GM18909 (cell line): ENCODE results near the gene RAB27A.
"Not testable (repeated sequence)": the region's sequence is repeated elsewhere in the genome, so short reads cannot be mapped to it uniquely, and the experiment has no call there.

Experiments used
- ATAC-seq: cut with Tn5 transposase; IDR thresholded peaks from one replicate; pipeline ENCODE4 v1.9.1; 2021; ENCODE audit warnings: mild to moderate bottlenecking; ENCODE audit not compliant: unreplicated experiment, poor library complexity

The RAB27A gene

DNA sequence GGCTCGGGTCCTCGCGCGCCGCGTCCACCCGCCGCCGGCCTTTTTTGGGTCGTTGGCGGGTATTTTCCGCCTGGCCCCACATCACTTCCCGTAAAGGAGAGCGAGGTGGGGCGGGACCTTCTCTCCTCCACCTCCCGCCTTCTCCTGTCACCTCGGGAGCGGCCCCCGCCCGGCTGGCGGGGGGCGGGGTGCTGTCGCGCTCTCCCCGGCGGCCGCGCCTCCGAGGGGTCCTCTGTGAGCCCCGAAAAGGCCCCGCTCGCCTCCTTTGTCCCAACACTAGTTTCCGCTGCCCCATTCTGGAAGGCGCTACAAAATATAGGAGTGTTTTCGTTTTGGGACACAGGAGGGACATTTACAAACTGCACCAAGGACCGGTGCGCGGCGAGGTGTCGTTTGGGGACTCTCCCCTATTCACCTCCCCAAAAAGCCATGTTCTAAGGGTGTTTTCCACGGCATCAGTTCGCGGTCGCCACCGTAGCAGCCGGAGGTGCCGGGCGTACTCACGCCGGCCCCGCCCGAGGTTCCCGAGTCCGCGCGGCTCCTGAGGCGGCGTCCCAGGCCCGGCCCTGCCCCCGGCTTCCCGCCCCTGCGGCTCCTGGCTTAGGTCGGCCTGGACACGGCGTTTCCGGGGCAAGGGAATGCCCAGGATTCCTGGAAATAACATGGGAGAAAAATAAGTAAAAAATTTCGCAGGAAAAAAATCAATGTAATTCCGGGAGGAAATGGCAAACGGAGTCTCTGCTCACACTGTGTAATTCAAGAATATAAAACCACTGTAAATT, at the start of gene RAB27A:
TSS of gene RAB27A (minus strand) at position 68 of the 782 bp plus-strand sequence. CDS start 54,879 bp downstream, outside the sequence.
- ATAC-seq, result peak; percentile 68

DNA sequence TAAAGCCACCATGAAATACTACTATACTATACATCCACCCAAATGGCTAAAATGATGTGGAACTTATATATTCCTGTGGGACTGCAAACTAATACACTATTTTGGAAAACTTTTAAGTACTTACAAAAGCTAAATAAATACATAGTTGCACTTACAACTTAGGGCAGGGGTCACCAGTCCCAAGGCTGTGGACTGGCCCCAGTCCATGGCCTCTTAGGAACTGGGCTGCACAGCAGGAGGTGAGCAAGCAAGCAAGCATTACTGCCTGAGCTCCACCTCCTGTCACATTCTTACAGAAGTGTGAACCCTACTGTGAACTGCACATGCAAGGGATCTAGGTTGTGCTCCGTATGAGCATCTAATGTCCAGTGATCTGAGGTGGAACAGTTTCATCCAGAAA, 47.5 kb upstream of the RAB27A start:
- ATAC-seq, result no peak

DNA sequence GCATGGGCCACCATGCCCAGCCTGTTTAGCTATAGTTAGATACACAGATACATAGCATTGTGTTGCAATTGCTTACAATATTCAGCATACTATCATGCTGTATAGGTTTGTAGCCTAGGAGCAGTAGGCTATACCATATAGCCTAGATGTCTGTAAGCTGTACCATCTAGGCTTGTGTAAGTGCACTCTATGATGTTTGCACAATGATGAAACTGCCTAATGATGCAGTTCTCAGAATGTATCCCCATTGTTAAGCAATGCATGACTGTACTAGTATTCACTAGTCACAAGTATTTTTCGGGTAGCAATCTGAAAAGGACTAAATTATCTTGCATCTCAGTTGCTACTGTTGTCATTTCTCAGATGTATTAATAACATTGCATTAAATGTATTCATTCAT, 45.4 kb upstream of the RAB27A start:
- ATAC-seq, result no peak

DNA sequence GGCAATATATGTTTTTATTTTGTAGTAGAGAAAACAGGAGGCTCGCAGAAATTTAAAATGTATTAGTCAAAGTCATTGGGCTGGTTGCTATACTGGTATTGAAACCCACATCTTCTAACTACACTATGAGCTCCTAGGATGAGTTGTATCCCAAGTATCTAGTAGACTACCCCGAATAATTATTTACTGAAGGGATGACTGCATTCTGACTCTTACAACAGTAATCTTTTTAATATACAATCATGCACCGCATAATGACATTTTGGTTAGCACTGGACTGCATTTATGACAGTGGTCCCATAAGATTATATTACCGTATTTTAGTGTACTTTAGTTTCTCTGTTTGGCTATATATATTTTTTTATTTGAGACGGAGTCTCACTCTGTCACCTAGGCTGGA, 44.8 kb upstream of the RAB27A start:
- no peak for ATAC-seq

DNA sequence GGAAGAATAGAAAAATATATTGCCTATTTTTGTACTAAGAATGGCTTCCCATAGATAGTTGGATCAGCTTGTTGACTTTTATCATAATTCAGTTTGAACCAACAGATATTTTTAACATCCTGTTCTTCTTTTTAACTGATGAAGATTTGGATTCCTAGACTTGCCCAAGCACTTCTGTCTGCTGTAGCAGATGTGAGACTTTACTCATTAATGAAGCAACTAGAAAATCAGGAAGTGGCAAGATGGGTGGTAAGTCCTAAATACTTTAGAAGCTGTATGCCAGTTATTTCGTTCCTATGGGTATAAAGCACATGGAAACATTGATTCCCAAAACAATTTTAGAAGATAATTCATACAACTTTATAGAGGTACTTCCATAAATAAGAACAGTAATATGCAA, 37.8 kb upstream of the RAB27A start:
- no peak for ATAC-seq

DNA sequence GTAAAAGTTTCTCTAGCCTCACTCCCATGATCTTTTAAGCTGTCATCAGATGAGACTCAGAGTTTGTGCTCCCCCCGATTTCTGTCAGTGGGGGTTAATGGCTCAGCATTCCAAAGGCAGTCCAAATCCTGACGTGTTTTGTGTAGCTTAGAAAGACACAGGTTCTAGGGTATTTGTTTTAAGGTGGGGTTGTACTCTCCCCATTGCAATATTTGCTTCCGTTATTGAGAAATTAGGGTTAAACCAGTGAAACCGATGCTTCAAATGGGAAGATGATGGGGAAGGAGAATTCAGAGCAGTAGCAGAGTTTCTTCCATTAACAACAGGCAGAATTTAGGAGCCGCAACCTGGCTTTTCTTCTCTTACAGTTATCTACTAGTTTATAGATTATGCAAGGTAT, 32.9 kb upstream of the RAB27A start:
- ATAC-seq, result no peak

DNA sequence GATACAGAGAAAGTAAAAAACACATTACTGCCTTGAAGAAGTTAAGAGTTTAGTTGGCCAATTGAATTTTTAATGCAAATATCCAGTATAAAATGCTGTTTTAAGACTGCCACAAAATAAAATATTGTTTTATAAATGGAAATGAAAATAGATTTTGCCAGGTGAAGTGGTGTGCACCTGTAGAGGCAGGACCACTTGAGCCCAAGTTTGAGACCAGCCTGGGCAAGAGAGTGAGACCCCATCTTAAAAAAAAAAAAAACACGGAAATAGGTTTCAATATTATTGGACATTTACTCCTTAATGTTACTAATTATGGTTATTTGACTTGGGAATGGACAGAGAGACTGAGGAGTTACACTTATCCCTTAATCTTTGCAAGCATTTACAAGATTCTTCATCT, 31.4 kb upstream of the RAB27A start:
- no peak for ATAC-seq

DNA sequence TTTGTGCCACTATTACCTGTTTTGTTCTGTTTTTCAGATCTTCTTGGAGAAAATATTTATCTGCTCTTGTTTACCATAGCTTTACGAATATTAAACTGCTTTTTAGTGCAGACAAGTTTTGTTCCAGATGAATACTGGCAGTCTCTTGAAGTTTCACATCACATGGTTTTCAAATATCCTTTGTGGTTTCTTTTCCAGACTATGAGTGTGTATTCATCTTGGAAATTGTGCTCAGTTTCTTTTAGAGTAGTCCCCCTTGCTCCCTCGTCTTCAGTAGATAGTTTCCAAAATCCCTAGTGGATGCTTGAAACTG, 30.6 kb upstream of the RAB27A start:
- ATAC-seq, result no peak

DNA sequence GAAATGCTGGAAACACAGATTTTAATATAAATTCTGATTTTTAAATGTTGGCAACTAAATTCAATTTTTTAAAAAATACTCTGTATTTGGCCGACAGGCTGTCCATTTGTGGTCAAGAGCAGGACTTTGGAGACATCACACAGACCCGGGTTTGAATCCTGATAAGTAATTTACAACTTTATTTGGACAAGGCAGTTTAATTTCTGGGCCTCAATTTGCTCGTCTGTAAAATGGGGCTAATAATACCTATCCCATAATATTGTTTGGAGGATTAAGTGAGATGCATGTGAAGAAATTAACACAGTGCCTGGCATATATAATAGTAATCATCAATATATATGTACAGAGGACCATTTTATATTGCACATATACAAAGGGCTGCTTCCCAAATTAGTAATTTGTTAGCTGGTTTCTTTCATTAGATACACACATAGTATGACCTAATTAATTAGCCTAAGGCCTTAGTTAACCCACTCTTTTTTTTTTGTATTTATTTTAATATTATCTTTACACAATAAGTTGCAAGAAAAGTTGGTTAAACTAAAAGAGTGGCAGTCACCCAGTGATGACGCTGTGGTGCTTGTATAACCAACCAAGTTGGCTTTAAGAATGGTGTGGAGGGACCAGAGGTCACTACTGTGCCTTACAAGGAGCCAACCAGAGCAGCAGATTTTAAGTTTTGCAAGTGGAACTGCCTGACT, 30.1 kb upstream of the RAB27A start:
- ATAC-seq, result peak; percentile 48

DNA sequence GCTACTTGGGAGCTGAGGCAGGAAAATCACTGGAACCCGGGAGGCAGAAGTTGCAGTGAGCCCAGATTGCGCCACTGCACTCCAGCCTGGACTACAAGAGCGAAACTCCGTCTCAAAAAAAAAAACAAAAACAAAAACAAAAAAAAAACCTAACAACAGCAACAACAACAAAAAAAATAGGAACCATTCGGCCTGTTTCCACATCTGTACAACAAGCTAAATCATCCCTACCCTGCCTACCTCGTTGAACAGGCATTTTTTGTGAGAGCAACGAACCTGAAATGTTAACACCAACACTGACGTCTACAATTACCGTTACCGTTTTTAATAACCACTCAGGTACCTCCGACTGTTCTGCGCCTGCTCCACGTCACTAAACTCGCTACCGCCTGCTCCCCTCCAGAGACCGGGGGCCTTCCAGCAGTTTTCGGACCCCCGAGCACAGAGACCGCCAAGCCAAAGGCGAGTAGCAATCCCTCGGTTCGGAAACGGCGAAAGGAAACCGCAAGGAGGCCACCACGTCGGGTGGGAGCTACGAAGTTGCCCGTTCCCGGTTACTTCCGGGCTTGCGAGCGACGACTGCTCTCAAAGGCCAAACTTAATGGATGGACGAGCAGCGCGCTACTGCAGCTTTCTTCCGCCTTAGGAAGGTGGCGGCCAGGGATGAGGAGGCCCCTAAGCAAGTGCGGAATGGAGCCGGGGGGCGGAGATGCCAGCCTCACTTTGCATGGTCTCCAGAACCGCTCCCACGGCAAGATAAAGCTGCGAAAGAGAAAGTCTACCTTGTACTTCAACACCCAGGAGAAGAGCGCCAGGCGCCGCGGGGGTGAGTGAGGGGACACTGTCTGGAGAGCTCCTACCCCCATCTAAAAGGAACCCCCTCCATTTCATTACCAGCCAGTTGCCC, 29.2 kb upstream of the RAB27A start, which contains the start of the genes PIGB and PIGBOS1:
TSS of gene PIGB (plus strand) at position 635 of the 907 bp plus-strand sequence. CDS start at position 664, 29 bp downstream.
TSS of gene PIGBOS1 (minus strand) at position 536 of the 907 bp plus-strand sequence. CDS start 1,331 bp downstream, outside the sequence.
- ATAC-seq, result peak; percentile 92

DNA sequence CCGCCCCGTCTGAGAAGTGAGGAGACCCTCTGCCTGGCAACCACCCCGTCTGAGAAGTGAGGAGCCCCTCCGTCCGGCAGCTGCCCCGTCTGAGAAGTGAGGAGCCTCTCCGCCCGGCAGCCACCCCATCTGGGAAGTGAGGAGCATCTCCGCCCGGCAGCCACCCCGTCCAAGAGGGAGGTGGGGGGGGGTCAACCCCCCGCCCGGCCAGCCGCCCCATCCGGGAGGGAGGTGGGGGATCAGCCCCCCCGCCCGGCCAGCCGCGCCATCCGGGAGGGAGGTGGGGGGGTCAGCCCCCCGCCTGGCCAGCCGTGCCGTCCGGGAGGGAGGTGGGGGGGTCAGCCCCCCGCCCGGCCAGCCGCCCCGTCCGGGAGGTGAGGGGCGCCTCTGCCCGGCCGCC, 13.2 kb upstream of the RAB27A start:
- ATAC-seq, result not testable (repeated sequence)

DNA sequence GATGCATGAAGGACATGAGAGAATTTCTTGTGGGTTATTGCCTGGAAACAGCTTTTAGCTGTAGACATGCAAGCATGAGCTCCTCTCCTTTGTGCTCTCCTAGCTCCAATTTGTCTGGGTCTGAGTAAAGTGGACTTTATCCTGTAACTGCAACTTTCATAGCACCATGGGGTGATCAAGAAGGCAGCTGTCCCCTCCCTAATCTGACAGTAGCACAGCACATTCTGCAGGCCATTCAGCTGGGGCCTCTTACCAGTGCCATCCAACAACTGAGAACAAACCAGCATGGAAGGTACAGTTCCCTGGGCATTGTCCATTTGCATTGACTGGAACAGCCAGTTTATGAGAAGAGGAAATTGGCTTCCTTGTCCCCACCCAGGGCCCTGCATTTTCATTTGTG, 7.7 kb upstream of the RAB27A start:
- no peak for ATAC-seq

DNA sequence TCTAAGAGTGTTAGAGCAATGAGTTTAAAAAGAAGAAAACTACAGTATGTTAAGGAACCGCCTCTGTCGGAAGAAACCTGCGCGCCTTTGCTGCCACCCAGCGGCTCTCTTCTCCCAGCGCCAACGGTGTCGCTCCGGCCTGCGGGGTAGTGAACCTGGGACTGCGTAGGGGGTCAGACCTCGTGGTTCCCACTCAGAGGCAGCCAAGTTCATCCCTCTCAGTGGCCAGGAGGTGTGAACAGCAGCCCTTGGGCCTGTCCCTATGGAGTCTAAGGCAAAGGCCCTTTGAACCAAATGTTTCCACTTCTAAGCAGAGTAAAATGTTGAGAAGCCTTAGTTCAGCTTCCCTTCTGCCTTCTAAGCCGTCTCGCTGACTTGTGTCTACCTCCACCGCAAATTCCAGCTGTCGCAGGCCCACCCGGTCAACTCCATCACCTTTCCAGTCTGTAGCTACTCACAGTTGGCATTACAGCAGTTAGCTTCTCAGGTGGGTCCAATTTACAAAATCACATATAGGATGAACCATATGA, 980 bp upstream of the RAB27A start:
- peak; percentile 82 for ATAC-seq

DNA sequence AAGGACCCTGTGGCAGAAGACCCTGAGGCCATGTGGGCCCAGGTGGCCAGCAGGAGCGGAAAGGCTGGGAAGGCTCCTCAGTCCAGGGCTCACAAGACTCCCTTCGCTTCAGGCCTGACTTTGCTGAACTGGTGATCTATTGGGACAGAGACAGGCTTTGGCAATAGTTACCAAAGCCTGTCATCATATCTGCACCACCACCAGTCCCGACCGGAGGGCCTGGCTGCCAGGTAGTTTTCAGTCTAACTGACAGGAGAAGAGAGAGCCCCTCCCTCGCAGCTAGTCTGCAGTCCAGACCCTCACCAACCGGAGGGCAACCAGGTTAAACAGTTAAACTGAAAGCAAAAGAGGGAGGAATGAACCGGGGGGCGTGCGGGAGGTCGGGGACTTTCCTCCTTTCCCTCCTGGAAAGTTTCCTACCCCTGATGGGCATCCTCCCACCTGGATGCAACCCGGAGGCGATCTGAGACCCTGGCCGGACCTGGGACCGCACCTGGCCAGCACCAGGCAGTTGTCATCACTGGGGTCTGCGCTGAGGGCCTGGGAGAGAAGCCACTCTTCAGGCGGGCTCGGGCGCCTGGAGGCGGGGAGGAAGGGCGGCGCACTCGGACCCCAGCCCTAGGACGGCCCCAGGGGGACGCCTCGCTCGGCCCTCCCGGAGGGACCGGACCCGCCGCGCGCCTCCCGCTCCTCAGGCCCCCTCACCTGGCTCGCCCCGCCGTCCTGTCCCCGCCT, 435 bp downstream of the RAB27A start:
- ATAC-seq, result peak; percentile 48

DNA sequence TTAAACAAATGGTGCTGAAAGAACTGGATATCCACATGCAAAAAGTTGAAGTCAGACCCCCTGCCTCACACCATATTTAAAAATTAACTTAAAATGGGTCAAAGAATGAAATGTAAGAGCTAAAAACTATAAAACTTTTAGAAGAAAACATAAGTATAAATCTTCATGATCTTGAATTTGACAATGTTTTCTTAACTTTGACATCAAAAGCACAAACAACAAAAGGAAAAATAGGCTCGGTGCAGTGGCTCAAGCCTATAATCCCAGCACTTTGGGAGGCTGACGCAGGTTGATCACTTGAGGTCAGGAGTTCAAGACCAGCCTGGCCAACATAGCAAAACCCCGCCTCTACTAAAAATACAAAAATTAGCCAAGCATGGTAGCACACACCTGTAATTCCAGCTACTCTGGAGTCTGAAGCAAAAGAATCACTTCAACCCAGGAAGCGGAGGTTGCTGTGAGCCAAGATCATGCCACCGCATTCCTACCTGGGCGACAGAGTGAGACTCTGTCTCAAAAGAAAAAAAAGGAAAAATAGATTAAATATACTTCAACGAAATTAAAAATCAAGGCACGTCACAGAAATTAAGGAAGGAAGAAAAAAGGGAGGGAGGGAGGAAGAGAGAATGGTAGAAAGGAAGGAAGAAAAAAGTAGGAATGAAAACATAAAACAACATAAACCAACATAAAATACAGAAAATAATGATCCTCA, 1.5 kb downstream of the RAB27A start:
- no peak for ATAC-seq

DNA sequence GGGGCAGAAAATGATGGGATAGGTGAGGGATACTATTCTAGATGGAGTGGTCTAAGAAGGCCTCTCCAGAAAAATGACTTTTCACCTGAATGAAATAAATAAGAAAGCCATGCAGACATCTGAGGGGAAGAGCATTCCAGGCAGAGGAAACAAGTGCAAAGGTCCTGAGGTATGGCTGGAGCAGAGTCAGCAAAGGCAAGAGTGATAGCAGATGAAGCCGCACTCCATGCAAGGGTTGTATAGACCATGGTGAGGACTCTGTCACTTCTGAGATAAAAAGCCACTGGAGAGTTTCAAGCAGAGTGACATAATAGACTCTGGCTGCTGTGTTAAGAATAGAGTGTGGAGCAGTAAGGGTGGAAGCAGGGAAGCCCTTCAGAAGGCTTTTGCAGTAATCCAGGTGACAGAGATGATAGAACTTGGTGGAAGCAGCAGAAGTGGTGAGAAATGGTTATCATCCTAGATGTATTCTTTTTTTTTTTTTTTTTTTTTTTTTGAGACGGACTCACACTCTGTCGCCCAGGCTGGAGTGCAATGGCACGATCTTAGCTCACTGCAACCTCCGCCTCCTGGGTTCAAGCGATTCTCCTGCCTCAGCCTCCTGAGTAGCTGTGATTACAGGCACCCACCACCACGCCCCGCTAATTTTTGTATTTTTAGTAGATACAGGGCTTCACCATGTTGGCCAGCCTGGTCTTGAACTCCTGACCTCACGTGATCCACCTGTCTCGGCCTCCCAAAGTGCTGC, 3.0 kb downstream of the RAB27A start:
- not testable (repeated sequence) for ATAC-seq

DNA sequence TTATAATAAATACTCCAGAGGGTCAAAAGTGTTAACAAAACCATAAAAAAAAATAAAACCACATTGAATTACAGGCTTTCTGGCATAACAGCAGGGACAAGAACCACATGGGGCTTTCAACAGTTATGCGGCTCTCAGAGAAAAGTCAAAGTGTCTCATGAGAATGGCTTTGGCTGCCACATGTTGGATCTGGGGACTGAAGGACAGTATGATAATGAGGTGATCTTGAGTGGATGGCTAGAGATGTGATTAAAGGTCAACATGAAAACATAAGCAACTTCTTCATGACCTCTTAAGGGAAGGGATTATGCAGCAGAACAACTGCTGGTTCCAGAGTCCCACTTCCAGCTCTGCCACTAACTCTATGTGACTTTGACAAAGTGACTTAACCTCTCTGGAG, 5.2 kb downstream of the RAB27A start:
- ATAC-seq, result no peak

DNA sequence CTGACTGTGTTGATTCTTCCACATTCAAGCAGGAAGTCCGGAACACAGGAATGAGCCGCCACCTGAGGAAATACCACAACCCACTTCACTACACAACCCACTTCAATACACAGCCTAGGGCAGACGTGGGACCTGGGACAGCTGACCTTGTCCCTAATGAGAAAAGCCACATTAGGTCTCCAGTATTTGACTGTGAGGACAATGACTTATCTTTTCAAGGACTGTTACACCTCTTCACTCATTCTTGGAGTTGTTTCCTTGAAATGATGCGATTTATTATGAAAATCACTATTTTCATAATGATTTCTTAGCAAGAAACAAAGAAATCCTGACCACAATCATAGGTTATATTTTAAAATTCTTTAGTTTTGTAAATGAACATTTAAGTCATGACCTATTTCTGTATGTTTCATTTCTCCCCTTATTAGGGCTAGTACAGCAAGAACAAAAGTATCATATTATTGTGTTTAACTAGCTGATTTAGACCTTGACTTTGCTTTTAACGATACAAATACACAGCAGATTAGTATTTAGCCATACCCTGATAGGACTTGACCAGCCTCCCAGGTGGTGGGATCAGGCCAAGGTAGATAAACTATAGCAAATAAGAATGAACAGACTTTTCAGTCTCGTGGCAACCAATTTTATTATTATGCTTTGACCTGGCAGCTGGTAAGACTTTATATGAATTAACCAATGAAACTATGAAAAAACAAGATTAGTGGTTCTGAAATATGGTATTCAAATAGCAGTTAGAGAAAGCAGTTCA, 6.0 kb downstream of the RAB27A start:
- no peak for ATAC-seq
